B cell (primary cell): ENCODE results near the gene MLF2. TPM values are rescaled to one million over a fixed set of nuclear protein-coding genes. Genes with fewer than 3 reads are reported as not detected.

Experiments used
- ATAC-seq: fragments of 200-7000 bp; cut with Tn5 transposase; one replicate; pipeline ENCODE4 v1.10.0; 2021; ENCODE audit warnings: low read depth, mild to moderate bottlenecking, moderate number of reproducible peaks, moderate library complexity
- CTCF ChIA-PET: fragments of 350-600 bp; sonication (Branson Sonifier 250); formaldehyde crosslinking; loops from one replicate; lab custom pipeline; 2021; ENCODE audit warnings: antibody characterized with exemption, inconsistent platforms; lab: Charles Lee
- POLR2A ChIA-PET: fragments of 350-600 bp; sonication (Branson Sonifier 250); formaldehyde crosslinking; loops from one replicate; lab custom pipeline; 2021; ENCODE audit warnings: antibody characterized with exemption; lab: Charles Lee
- DNase-seq: peaks from one replicate; pipeline ENCODE4 v3.0.0; 2013
- H2AFZ ChIP-seq: 2 replicates; pipeline ENCODE4 v1.6.1; 2012; ENCODE audit warnings: mild to moderate bottlenecking, low read depth, low read length; ENCODE audit not compliant: insufficient read depth, poor library complexity, severe bottlenecking
- H3K27ac ChIP-seq, 2 donors: 1 replicate in 1 of 2; 2 replicates in 1 of 2; pipeline ENCODE4 v1.5.1; 2012 to 2013; ENCODE audit warnings: low read length in 2 of 2, mild to moderate bottlenecking in 2 of 2, moderate library complexity in 1 of 2
- H3K27me3 ChIP-seq, 4 experiments: fragments of 200-600 bp in 1 of 4; sonication (generic) in 1 of 4; replicated peaks in 1 of 4; 1 replicate in 2 of 4; 2 replicates in 2 of 4; pipeline versions ENCODE4 v1.6.1 to v1.7.0; 2013 to 2016; ENCODE audit warnings: low read length in 3 of 4, mild to moderate bottlenecking in 2 of 4, mixed read lengths in 1 of 4, moderate library complexity in 1 of 4; ENCODE audit not compliant: insufficient read depth in 4 of 4, control insufficient read depth in 3 of 4; ENCODE audit errors: control extremely low read depth in 1 of 4
- H3K36me3 ChIP-seq, 2 experiments: replicated peaks in 1 of 2; 1 replicate in 1 of 2; 2 replicates in 1 of 2; pipeline versions ENCODE4 v1.6.1 to v1.7.1; 2013; ENCODE audit warnings: low read length in 1 of 2; ENCODE audit not compliant: insufficient read depth in 2 of 2, control insufficient read depth in 1 of 2; ENCODE audit errors: control extremely low read depth in 1 of 2, extremely low read depth in 1 of 2
- H3K4me1 ChIP-seq, 2 donors: fragments of 200-600 bp in 1 of 2; sonication (generic) in 1 of 2; 1 replicate in 1 of 2; 2 replicates in 1 of 2; pipeline versions ENCODE4 v1.5.1 to v1.6.1; 2013 to 2017; ENCODE audit warnings: low read length in 2 of 2; ENCODE audit not compliant: control insufficient read depth in 2 of 2, insufficient read depth in 2 of 2
- H3K4me2 ChIP-seq: replicated peaks from 2 replicates; pipeline ENCODE3; 2012; ENCODE audit warnings: mild to moderate bottlenecking, low read depth, low read length; ENCODE audit not compliant: poor library complexity, severe bottlenecking
- H3K4me3 ChIP-seq, 5 experiments: fragments of 200-600 bp in 1 of 5; sonication (generic) in 1 of 5; 1 replicate in 3 of 5; 2 replicates in 2 of 5; pipeline versions ENCODE4 v1.5.1 to v1.7.0; 2011 to 2016; ENCODE audit warnings: low read length in 4 of 5, mild to moderate bottlenecking in 4 of 5, low read depth in 2 of 5, control low read depth in 1 of 5, moderate library complexity in 1 of 5; ENCODE audit not compliant: insufficient read depth in 1 of 5; ENCODE audit errors: control extremely low read depth in 1 of 5, extremely low read depth in 1 of 5
- H3K79me2 ChIP-seq: fragments of 200-600 bp; sonication (generic); one replicate; pipeline ENCODE4 v1.6.0; 2016; ENCODE audit warnings: low read length; ENCODE audit not compliant: control insufficient read depth, insufficient read depth
- H3K9ac ChIP-seq: fragments of 200-600 bp; sonication (generic); 2 replicates; pipeline ENCODE4 v1.6.1; 2017; ENCODE audit warnings: mild to moderate bottlenecking, low read length, moderate library complexity
- H3K9me3 ChIP-seq, 3 donors: one replicate each; pipeline versions ENCODE4 v1.6.1 to v1.7.1; 2013; ENCODE audit warnings: low read length in 2 of 3; ENCODE audit not compliant: control insufficient read depth in 2 of 3, insufficient read depth in 1 of 3; ENCODE audit errors: control extremely low read depth in 1 of 3
- H4K20me1 ChIP-seq: 2 replicates; pipeline ENCODE4 v1.6.0; 2012; ENCODE audit warnings: mild to moderate bottlenecking, low read length; ENCODE audit not compliant: insufficient read depth, control insufficient read depth, poor library complexity, severe bottlenecking
- H3K27ac Mint-ChIP-seq: one replicate; pipeline ENCODE4 v1.8.0; 2021; ENCODE audit warnings: mixed read lengths
- H3K27me3 Mint-ChIP-seq: one replicate; pipeline ENCODE4 v1.8.0; 2021; ENCODE audit warnings: mixed read lengths
- H3K4me1 Mint-ChIP-seq: one replicate; pipeline ENCODE4 v1.8.0; 2021; ENCODE audit warnings: mixed read lengths
- H3K4me3 Mint-ChIP-seq: one replicate; pipeline ENCODE4 v1.8.0; 2021; ENCODE audit warnings: mixed read lengths
- H3K9me3 Mint-ChIP-seq: one replicate; pipeline ENCODE4 v1.8.0; 2022; ENCODE audit warnings: mixed read lengths; ENCODE audit not compliant: insufficient read depth
- EZH2 ChIP-seq: IDR thresholded peaks from 2 replicates; pipeline ENCODE4 v1.6.1; 2012; ENCODE audit warnings: borderline replicate concordance, low read depth, mild to moderate bottlenecking, moderate library complexity, low read length; ENCODE audit not compliant: insufficient read depth, poor library complexity, severe bottlenecking
- WGBS: methylation state at CpG from one replicate; pipeline ENCODE4 v1.1.5; 2013; ENCODE audit warnings: missing lambda C conversion rate; ENCODE audit not compliant: insufficient coverage; 5-methylcytosine and 5-hydroxymethylcytosine counted together
- intact Hi-C: fragments of 100-400 bp; cut with micrococcal nuclease; formaldehyde crosslinking; loops from one replicate; pipeline ENCODE4 v1.10.0; 2022
- polyA plus RNA-seq: library from polyadenylated mRNA; depleted of rRNA; stranded (reverse); fragments of >200 nt; gene quantifications from 2 replicates; pipeline ENCODE4 v1.2.3, GENCODE V29; 2012
- total RNA-seq, 2 donors: library from RNA; stranded (reverse); fragments of 120-200 nt in 1 of 2; gene quantifications; 1 replicate in 1 of 2; 2 replicates in 1 of 2; pipeline versions ENCODE4 v1.2.3 to v1.2.4, GENCODE V29; 2013 to 2022
- TF ChIP-seq, protein P1 (sequence below): fragments of 200-600 bp; IDR thresholded peaks from one replicate; pipeline ENCODE4 v1.8.0; 2022; ENCODE audit warnings: antibody characterized with exemption, mild to moderate bottlenecking

MLF2 gene
- total and polyA plus RNA-seq, 2 donors (not counting 1 experiment from before 2014, with no cell fraction given), result 97.2 to 190 TPM

- no peak overlapping the region for H3K27ac ChIP-seq
- no peak overlapping the region for H3K4me3 ChIP-seq
- Mint-ChIP-seq H3K4me1 (peaks cover 23% of the 10 kb centered on the region), H3K27me3 (peaks cover 35% of the 10 kb centered on the region), H3K27ac (no peak overlapping the region), H3K9me3 (no peaks in the 10 kb centered on the region), H3K4me3 (no peak overlapping the region)
- no peak overlapping the region for H3K4me2 ChIP-seq
- no peak for TF ChIP-seq EZH2
- TF ChIP-seq, protein P1, sequence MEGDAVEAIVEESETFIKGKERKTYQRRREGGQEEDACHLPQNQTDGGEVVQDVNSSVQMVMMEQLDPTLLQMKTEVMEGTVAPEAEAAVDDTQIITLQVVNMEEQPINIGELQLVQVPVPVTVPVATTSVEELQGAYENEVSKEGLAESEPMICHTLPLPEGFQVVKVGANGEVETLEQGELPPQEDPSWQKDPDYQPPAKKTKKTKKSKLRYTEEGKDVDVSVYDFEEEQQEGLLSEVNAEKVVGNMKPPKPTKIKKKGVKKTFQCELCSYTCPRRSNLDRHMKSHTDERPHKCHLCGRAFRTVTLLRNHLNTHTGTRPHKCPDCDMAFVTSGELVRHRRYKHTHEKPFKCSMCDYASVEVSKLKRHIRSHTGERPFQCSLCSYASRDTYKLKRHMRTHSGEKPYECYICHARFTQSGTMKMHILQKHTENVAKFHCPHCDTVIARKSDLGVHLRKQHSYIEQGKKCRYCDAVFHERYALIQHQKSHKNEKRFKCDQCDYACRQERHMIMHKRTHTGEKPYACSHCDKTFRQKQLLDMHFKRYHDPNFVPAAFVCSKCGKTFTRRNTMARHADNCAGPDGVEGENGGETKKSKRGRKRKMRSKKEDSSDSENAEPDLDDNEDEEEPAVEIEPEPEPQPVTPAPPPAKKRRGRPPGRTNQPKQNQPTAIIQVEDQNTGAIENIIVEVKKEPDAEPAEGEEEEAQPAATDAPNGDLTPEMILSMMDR, result no peak
- H3K4me1 ChIP-seq, result peaks cover 19 to 20% of the 10 kb centered on the region in 2 donors
- DNase-seq, result no peak
- CTCF ChIA-PET, result no interaction called here
- intact Hi-C loops, result no loop called here
- no peaks in the 10 kb centered on the region for H3K36me3 ChIP-seq
- H3K27me3 ChIP-seq, result peaks cover 4 to 54% (median 28%) of the 10 kb centered on the region in 4 experiments
- WGBS, result 10% methylated on average over 10 of the region's 10 CpGs
- POLR2A ChIA-PET, result no interaction called here
- no peak overlapping the region for H3K9ac ChIP-seq
- H4K20me1 ChIP-seq, result no peaks in the 10 kb centered on the region
- ATAC-seq, result no peak
- no peaks in the 10 kb centered on the region for H3K9me3 ChIP-seq
- no peaks in the 10 kb centered on the region for H3K79me2 ChIP-seq
- no peak overlapping the region for H2AFZ ChIP-seq
Measured at GRCh38 chr12:6703631-6704030, 49.3 kb downstream of the MLF2 start.

GRCh38 chr12:6701078-6701768 is 51.7 kb downstream of the MLF2 start:
- CTCF ChIA-PET, result no interaction called here
- POLR2A ChIA-PET, result no interaction called here
- DNase-seq (no peak), ATAC-seq (no peak)
- Mint-ChIP-seq H3K27ac (peak overlapping the region; percentile 38), H3K4me1 (peaks cover 44% of the 10 kb centered on the region), H3K27me3 (peaks cover 34% of the 10 kb centered on the region), H3K9me3 (no peaks in the 10 kb centered on the region), H3K4me3 (peak overlapping the region; percentile 83)
- no peak for TF ChIP-seq EZH2
- no peaks in the 10 kb centered on the region for H4K20me1 ChIP-seq
- peak overlapping the region; percentile 99 for H3K4me2 ChIP-seq
- intact Hi-C loops, result no loop called here
- H3K9ac ChIP-seq, result peak overlapping the region; percentile 63
- H3K4me3 ChIP-seq, result peak overlapping the region in 4 of 5 experiments; percentile 28 to 65 (median 44)
- peak overlapping the region; percentile 82 for H2AFZ ChIP-seq
- WGBS, result 32% methylated on average over 11 of the region's 13 CpGs
- no peaks in the 10 kb centered on the region for H3K36me3 ChIP-seq
- no peaks in the 10 kb centered on the region for H3K79me2 ChIP-seq
- no peak overlapping the region for H3K27ac ChIP-seq
- peaks cover 4 to 43% (median 28%) of the 10 kb centered on the region in 4 experiments for H3K27me3 ChIP-seq
- H3K4me1 ChIP-seq, result peaks cover 39 to 42% of the 10 kb centered on the region in 2 donors
- H3K9me3 ChIP-seq, result no peaks in the 10 kb centered on the region
